Suppressor macrophage (primary cell): ENCODE data around the gene ATP10A.
A peak's percentile ranks its signal among the peaks of the same experiment; 100 is the strongest.

Experiments
- DNase-seq, 4 experiments: peaks; one replicate each; pipeline ENCODE4 v3.0.0-alpha.2; 2020 to 2022

ATP10A gene

GRCh38 chr15:25716414-25717126, 146.6 kb downstream of the ATP10A start:
- DNase-seq, result no peak

GRCh38 chr15:25715536-25716413, 147.4 kb downstream of the ATP10A start:
- DNase-seq, result no peak

- DNase-seq, result peak in 2 of 4 experiments; percentile 12 to 31
These were observed 148.6 kb downstream of the ATP10A start for GRCh38 chr15:25714538-25714840.

- no peak for DNase-seq
These were observed 149.2 kb downstream of the ATP10A start for GRCh38 chr15:25713736-25714537.

- DNase-seq, result no peak
These were observed 150.2 kb downstream of the ATP10A start for GRCh38 chr15:25712961-25713355.

- DNase-seq, result no peak
These were observed 150.8 kb downstream of the ATP10A start for GRCh38 chr15:25712192-25712960.

- no peak for DNase-seq
These were observed 151.4 kb downstream of the ATP10A start for GRCh38 chr15:25711691-25712090.

GRCh38 chr15:25711164-25711563, 152.0 kb downstream of the ATP10A start:
- no peak for DNase-seq

GRCh38 chr15:25710184-25710583, 152.9 kb downstream of the ATP10A start:
- DNase-seq, result peak; percentile 36 to 75 (median 50)

- no peak for DNase-seq
These were observed 153.5 kb downstream of the ATP10A start for GRCh38 chr15:25709437-25710159.

GRCh38 chr15:25708391-25708790, 154.7 kb downstream of the ATP10A start:
- DNase-seq, result no peak

GRCh38 chr15:25707656-25708365, 155.3 kb downstream of the ATP10A start:
- no peak for DNase-seq

- no peak for DNase-seq
These were observed 156.8 kb downstream of the ATP10A start for GRCh38 chr15:25706176-25706955.

GRCh38 chr15:25705433-25706115, 157.6 kb downstream of the ATP10A start:
- DNase-seq, result no peak

GRCh38 chr15:25703726-25704125, 159.4 kb downstream of the ATP10A start:
- no peak for DNase-seq

GRCh38 chr15:25701721-25702465, 161.2 kb downstream of the ATP10A start:
- no peak for DNase-seq

- DNase-seq, result no peak
These were observed 162.2 kb downstream of the ATP10A start for GRCh38 chr15:25700916-25701315.

GRCh38 chr15:25697586-25697985, 165.5 kb downstream of the ATP10A start:
- DNase-seq, result no peak
